PC-9 (cell line): ENCODE measurements around the gene TRMT1L.

Experiments
- CTCF ChIP-seq: fragments of 200-600 bp; sonication (generic); conservative IDR thresholded peaks from 2 replicates; pipeline ENCODE4 v1.6.1; 2017; ENCODE audit warnings: mixed run types, antibody characterized with exemption, mild to moderate bottlenecking, moderate library complexity
- EZH2 ChIP-seq: fragments of 200-600 bp; sonication (generic); IDR thresholded peaks from 2 replicates; pipeline ENCODE4 v1.8.0; 2017; ENCODE audit warnings: antibody characterized with exemption, low read depth

- TF ChIP-seq CTCF (no peak), EZH2 (no peak)
These were observed 88.4 kb downstream of the TRMT1L start for GRCh38 chr1:185068341-185068740.
